GM12878 (cell line): Measurements from ENCODE around the gene TNRC6B. TPM values are rescaled to one million over a fixed set of nuclear protein-coding genes. Genes with fewer than 3 reads are reported as not detected.

ENCODE experiments used
- ATAC-seq: fragments of 200-7000 bp; cut with Tn5 transposase; 3 replicates; pipeline ENCODE4 v1.9.1; 2020; ENCODE audit warnings: mild to moderate bottlenecking, moderate library complexity
- BruUV-seq: library from RNA; stranded (reverse); fragments of 400-500 nt; replicated peaks from 2 replicates; lab custom pipeline; 2021; lab: Mats Ljungman, UMichigan
- CTCF ChIA-PET: fragments of 300-600 bp; sonication (Branson Sonifier 250); formaldehyde crosslinking; extraction: SDS; loops from one replicate; lab custom pipeline; 2021; ENCODE audit warnings: inconsistent platforms; lab: Yijun Ruan, JAX
- POLR2A ChIA-PET: fragments of 350-600 bp; formaldehyde crosslinking; extraction: SDS; loops from one replicate; lab custom pipeline; 2021; ENCODE audit warnings: inconsistent platforms; lab: Charles Lee
- RAD21 ChIA-PET: fragments of 300-600 bp; sonication (Branson Sonifier 250); formaldehyde crosslinking; loops from one replicate; lab custom pipeline; 2023; ENCODE audit warnings: antibody characterized with exemption; ENCODE audit not compliant: unreplicated experiment; lab: Charles Lee
- SMC1A ChIA-PET: fragments of 300-600 bp; sonication (Branson Sonifier 250); formaldehyde crosslinking; loops from one replicate; lab custom pipeline; 2023; ENCODE audit not compliant: unreplicated experiment, uncharacterized antibody; lab: Charles Lee
- DNase-seq: peaks from one replicate; pipeline ENCODE4 v3.0.0-alpha.2; 2011; ENCODE audit warnings: low read depth, low spot score
- FAIRE-seq: peaks from 3 replicates; lab custom pipeline; 2011; peaks lifted over from hg19 to GRCh38; lab: Jason Lieb, UNC
- H2AFZ ChIP-seq: 2 replicates; pipeline ENCODE4 v1.6.0; 2011; ENCODE audit warnings: low read depth, low read length, control low read depth; ENCODE audit not compliant: control insufficient read depth
- H3K27ac ChIP-seq: 2 replicates; pipeline ENCODE4 v1.5.1; 2011; ENCODE audit warnings: control low read depth; ENCODE audit not compliant: control insufficient read depth, insufficient read depth
- H3K27me3 ChIP-seq, 2 experiments: replicated peaks in 1 of 2; 2 replicates each; pipeline versions ENCODE4 v1.6.0 to v1.6.1; 2011; ENCODE audit warnings: low read length in 1 of 2; ENCODE audit not compliant: control insufficient read depth in 2 of 2, insufficient read depth in 2 of 2
- H3K36me3 ChIP-seq, 2 experiments: 2 replicates each; pipeline ENCODE4 v1.5.1; 2011; ENCODE audit warnings: low read length in 1 of 2; ENCODE audit not compliant: control insufficient read depth in 2 of 2, insufficient read depth in 2 of 2
- H3K4me1 ChIP-seq: 2 replicates; pipeline ENCODE4 v1.6.1; 2011; ENCODE audit warnings: mild to moderate bottlenecking, low read length, moderate library complexity, mixed read lengths; ENCODE audit not compliant: control insufficient read depth, insufficient read depth
- H3K4me2 ChIP-seq: 2 replicates; pipeline ENCODE4 v1.6.0; 2011; ENCODE audit warnings: control low read depth; ENCODE audit not compliant: control insufficient read depth, insufficient read depth
- H3K4me3 ChIP-seq: fragments of 200-600 bp; sonication (generic); 2 replicates; pipeline ENCODE4 v1.5.1; 2016
- H3K79me2 ChIP-seq: 2 replicates; pipeline ENCODE4 v1.6.0; 2011; ENCODE audit warnings: low read length; ENCODE audit not compliant: control insufficient read depth, insufficient read depth
- H3K9ac ChIP-seq: 2 replicates; pipeline ENCODE4 v1.8.0; 2011; ENCODE audit warnings: low read length, control low read depth, mixed read lengths; ENCODE audit not compliant: control insufficient read depth, insufficient read depth
- H3K9me3 ChIP-seq: replicated peaks from 3 replicates; pipeline ENCODE4 v1.5.1; 2011; ENCODE audit warnings: mild to moderate bottlenecking, low read length; ENCODE audit not compliant: control insufficient read depth, insufficient read depth
- H4K20me1 ChIP-seq: 2 replicates; pipeline ENCODE4 v1.6.0; 2011; ENCODE audit not compliant: control insufficient read depth, insufficient read depth
- CBX5 ChIP-seq: sonication (generic); IDR thresholded peaks from 2 replicates; pipeline ENCODE4 v1.6.1; 2016; ENCODE audit warnings: low read depth, moderate library complexity, mild to moderate bottlenecking, inconsistent platforms
- DPF2 ChIP-seq: fragments of 450-650 bp; IDR thresholded peaks from 2 replicates; pipeline ENCODE4 v1.6.1; 2017; ENCODE audit warnings: mild to moderate bottlenecking
- EED ChIP-seq: sonication (generic); IDR thresholded peaks from 2 replicates; pipeline ENCODE4 v1.6.1; 2016; ENCODE audit warnings: antibody characterized with exemption, low read depth
- ESRRA ChIP-seq: IDR thresholded peaks from 2 replicates; pipeline ENCODE4 v1.6.1; 2012; ENCODE audit warnings: mild to moderate bottlenecking, low read length, improper control_type of control experiment
- ETV6 ChIP-seq, 2 experiments: fragments of 450-650 bp in 1 of 2; IDR thresholded peaks in 1 of 2; conservative IDR thresholded peaks in 1 of 2; 2 replicates each; pipeline ENCODE4 v1.6.1; 2014; ENCODE audit warnings: antibody characterized with exemption in 1 of 2, borderline replicate concordance in 1 of 2, low read depth in 1 of 2, mild to moderate bottlenecking in 1 of 2, moderate library complexity in 1 of 2
- HDGF ChIP-seq: fragments of 450-650 bp; IDR thresholded peaks from 2 replicates; pipeline ENCODE4 v1.6.1; 2016; ENCODE audit warnings: antibody characterized with exemption
- KAT2A ChIP-seq: conservative IDR thresholded peaks from 2 replicates; pipeline ENCODE4 v1.6.1; 2011; ENCODE audit warnings: low read depth, low read length; ENCODE audit not compliant: control insufficient read depth
- NFYA ChIP-seq: IDR thresholded peaks from 2 replicates; pipeline ENCODE4 v1.6.1; 2011; ENCODE audit warnings: low read depth, mild to moderate bottlenecking, low read length, improper control_type of control experiment, borderline replicate concordance
- NR2C2 ChIP-seq: IDR thresholded peaks from 2 replicates; pipeline ENCODE4 v1.6.1; 2011; ENCODE audit warnings: borderline replicate concordance, low read depth; ENCODE audit not compliant: control insufficient read depth, insufficient read length
- PBX3 ChIP-seq: IDR thresholded peaks from 2 replicates; pipeline ENCODE4 v1.6.1; 2011; ENCODE audit warnings: mild to moderate bottlenecking, low read depth, low read length, moderate library complexity; ENCODE audit not compliant: insufficient replicate concordance
- SREBF2 ChIP-seq: IDR thresholded peaks from 2 replicates; pipeline ENCODE4 v1.6.1; 2012; ENCODE audit warnings: mild to moderate bottlenecking, low read length
- TCF12 ChIP-seq: IDR thresholded peaks from 2 replicates; pipeline ENCODE4 v1.6.1; 2011; ENCODE audit warnings: low read depth, mild to moderate bottlenecking, low read length
- TCF3 ChIP-seq: IDR thresholded peaks from 2 replicates; pipeline ENCODE4 v1.6.1; 2012; ENCODE audit warnings: low read depth, mild to moderate bottlenecking, low read length, borderline replicate concordance; ENCODE audit not compliant: insufficient read depth
- ZSCAN29 ChIP-seq: fragments of 450-650 bp; IDR thresholded peaks from 2 replicates; pipeline ENCODE4 v1.6.1; 2017; ENCODE audit warnings: mild to moderate bottlenecking, moderate library complexity
- WGBS: methylation state at CpG from one replicate; pipeline ENCODE4 v1.1.6; 2016; ENCODE audit warnings: low lambda C conversion rate; ENCODE audit not compliant: insufficient replicate concordance, insufficient coverage; ENCODE audit errors: missing lambda C conversion rate; 5-methylcytosine and 5-hydroxymethylcytosine counted together
- in situ Hi-C: fragments of 300-500 bp; cut with MboI; formaldehyde crosslinking; loops from 9 replicates; pipeline ENCODE4 v1.14.3; 2018; ENCODE audit warnings: mixed read lengths
- intact Hi-C: fragments of 100-400 bp; cut with micrococcal nuclease; formaldehyde crosslinking; loops from one replicate; pipeline ENCODE4 v1.14.2; 2022; ENCODE audit not compliant: unreplicated experiment
- polyA plus RNA-seq, 11 experiments: library from polyadenylated mRNA; depleted of rRNA in 4 of 11; unstranded in 6 of 11; stranded (reverse) in 5 of 11; fragments of >200 nt; fragmentation: Nextera tagmentation in 4 of 11; fragmentation: Illumina TruSeq in 1 of 11; extraction: Ambion mirVana in 4 of 11; extraction: Trizol in 1 of 11; gene quantifications; 1 replicate in 1 of 11; 2 replicates in 10 of 11; pipeline versions ENCODE4 v1.2.1 to v1.2.3, GENCODE V29; 2011 to 2016; ENCODE audit warnings: inconsistent platforms in 2 of 11, missing spikeins in 2 of 11, low read depth in 1 of 11
- total RNA-seq, 4 experiments: library from RNA; depleted of rRNA in 3 of 4; stranded (reverse); fragments of >200 nt in 3 of 4; fragmentation: Illumina TruSeq in 1 of 4; extraction: Trizol in 1 of 4; gene quantifications; 2 replicates each; pipeline versions ENCODE4 v1.2.1 to v1.2.3, GENCODE V29; 2013 to 2021
- TF ChIP-seq, protein P1 (sequence below): fragments of 450-650 bp; IDR thresholded peaks from 2 replicates; pipeline ENCODE4 v1.6.1; 2016; ENCODE audit warnings: mild to moderate bottlenecking
- TF ChIP-seq, protein P2 (sequence below): IDR thresholded peaks from 2 replicates; pipeline ENCODE4 v1.6.1; 2012; ENCODE audit warnings: mild to moderate bottlenecking, low read depth, low read length
- TF ChIP-seq, protein P3 (sequence below): IDR thresholded peaks from 2 replicates; pipeline ENCODE4 v1.6.1; 2012; ENCODE audit warnings: low read depth, low read length, improper control_type of control experiment

TNRC6B gene
- total and polyA plus RNA-seq, 10 of the 15 experiments (the other 5 are each of a cell fraction or from before 2014, with no cell fraction given) = 3.6 to 32.8 (median 16.4) TPM

DNA sequence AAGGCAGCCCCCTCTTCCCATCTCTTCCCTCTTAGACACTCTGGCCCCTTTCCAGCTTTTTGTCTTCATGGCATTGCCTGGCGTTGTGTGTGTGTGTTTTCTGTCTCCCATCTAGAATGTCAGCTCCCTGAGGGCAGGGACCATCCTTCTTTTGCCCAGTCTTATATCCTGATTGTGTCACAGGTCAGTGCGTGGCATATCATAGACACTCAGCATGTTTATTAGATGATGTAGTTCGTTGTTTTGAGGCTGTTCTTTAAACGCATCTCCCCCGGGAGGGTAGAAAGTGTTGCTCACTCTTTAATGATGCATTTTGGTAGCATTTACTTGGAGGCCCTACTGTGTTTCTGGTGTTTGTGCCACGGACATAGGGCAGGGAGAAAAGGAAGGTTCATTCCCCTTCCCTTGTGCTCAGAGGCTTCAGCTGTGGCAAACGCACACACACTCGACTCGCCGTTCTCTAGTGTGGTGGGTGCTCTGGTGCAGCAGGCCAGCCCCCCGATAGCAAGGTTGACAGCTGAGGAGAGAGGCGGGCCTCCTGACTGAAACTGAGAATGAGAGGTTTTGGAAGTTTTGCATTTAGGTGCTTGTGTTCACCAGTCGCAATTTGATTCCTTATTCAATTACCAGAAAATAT, 60.2 kb downstream of the TNRC6B start:
- Histone ChIP-seq H3K4me3 (no peak overlapping the region; the same call in 1 of the 2 replicates), H3K4me2 (peak overlapping the region; percentile 85), H2AFZ (no peak overlapping the region), H3K27ac (peak overlapping the region; percentile 28; the same call in 1 of the 2 replicates), H3K79me2 (peaks cover 27% of the 10 kb centered on the region), H3K9ac (no peak overlapping the region), H3K4me1 (peaks cover 31% of the 10 kb centered on the region), H3K9me3 (no peaks in the 10 kb centered on the region), H3K36me3 (0 out of 4 replicates have a peak, but pooled peaks cover 0 to 2% of the 10 kb centered on the region in 2 experiments), H3K27me3 (no peaks in the 10 kb centered on the region), H4K20me1 (peaks cover 11% of the 10 kb centered on the region; the same call in 1 of the 2 replicates)
- BruUV-seq = no TSS peak
- POLR2A ChIA-PET = no interaction called here
- peak; percentile 77 for ATAC-seq
- no peak for FAIRE-seq
- CTCF ChIA-PET = interaction anchor here (1.2 to 1.3 kb wide), 2 partner anchors 22 to 201 kb away, joined by 3 read pairs; no protein-coding TSS in a partner anchor
- intact Hi-C loops (no loop called here), in situ Hi-C loops (no loop called here)
- RAD21 ChIA-PET = interaction anchor here (0.6 kb wide), 2 partner anchors 13 to 108 kb away, joined by 3 read pairs; no protein-coding TSS in a partner anchor
- DNase-seq = no peak
- SMC1A ChIA-PET = no interaction called here
- 12% methylated on average over 13 of the region's 13 CpGs for WGBS
- TF ChIP-seq, protein P1, sequence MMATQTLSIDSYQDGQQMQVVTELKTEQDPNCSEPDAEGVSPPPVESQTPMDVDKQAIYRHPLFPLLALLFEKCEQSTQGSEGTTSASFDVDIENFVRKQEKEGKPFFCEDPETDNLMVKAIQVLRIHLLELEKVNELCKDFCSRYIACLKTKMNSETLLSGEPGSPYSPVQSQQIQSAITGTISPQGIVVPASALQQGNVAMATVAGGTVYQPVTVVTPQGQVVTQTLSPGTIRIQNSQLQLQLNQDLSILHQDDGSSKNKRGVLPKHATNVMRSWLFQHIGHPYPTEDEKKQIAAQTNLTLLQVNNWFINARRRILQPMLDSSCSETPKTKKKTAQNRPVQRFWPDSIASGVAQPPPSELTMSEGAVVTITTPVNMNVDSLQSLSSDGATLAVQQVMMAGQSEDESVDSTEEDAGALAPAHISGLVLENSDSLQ = peak; percentile 14; the same call in 1 of the 2 replicates
- TF ChIP-seq ESRRA (no peak), DPF2 (0 out of 2 replicates have a peak, but pooled peaks have one; percentile 50), CBX5 (no peak), KAT2A (no peak), ETV6 (conservative IDR thresholded peaks at IDR 0.05 in 1 of 2, IDR thresholded peaks at IDR 0.05 in 1 of 2; ENCODE audit: borderline replicate concordance in 1 of 2, low read depth in 1 of 2) (no peak), NR2C2 (no peak), HDGF (no peak), NFYA (no peak), TCF12 (peak; percentile 69; the same call in 1 of the 2 replicates), SREBF2 (no peak), ZSCAN29 (no peak), TCF3 (no peak), PBX3 (no peak), EED (no peak)
- TF ChIP-seq, protein P2, sequence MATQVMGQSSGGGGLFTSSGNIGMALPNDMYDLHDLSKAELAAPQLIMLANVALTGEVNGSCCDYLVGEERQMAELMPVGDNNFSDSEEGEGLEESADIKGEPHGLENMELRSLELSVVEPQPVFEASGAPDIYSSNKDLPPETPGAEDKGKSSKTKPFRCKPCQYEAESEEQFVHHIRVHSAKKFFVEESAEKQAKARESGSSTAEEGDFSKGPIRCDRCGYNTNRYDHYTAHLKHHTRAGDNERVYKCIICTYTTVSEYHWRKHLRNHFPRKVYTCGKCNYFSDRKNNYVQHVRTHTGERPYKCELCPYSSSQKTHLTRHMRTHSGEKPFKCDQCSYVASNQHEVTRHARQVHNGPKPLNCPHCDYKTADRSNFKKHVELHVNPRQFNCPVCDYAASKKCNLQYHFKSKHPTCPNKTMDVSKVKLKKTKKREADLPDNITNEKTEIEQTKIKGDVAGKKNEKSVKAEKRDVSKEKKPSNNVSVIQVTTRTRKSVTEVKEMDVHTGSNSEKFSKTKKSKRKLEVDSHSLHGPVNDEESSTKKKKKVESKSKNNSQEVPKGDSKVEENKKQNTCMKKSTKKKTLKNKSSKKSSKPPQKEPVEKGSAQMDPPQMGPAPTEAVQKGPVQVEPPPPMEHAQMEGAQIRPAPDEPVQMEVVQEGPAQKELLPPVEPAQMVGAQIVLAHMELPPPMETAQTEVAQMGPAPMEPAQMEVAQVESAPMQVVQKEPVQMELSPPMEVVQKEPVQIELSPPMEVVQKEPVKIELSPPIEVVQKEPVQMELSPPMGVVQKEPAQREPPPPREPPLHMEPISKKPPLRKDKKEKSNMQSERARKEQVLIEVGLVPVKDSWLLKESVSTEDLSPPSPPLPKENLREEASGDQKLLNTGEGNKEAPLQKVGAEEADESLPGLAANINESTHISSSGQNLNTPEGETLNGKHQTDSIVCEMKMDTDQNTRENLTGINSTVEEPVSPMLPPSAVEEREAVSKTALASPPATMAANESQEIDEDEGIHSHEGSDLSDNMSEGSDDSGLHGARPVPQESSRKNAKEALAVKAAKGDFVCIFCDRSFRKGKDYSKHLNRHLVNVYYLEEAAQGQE = no peak
- TF ChIP-seq, protein P3, sequence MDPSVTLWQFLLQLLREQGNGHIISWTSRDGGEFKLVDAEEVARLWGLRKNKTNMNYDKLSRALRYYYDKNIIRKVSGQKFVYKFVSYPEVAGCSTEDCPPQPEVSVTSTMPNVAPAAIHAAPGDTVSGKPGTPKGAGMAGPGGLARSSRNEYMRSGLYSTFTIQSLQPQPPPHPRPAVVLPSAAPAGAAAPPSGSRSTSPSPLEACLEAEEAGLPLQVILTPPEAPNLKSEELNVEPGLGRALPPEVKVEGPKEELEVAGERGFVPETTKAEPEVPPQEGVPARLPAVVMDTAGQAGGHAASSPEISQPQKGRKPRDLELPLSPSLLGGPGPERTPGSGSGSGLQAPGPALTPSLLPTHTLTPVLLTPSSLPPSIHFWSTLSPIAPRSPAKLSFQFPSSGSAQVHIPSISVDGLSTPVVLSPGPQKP = no peak
